Epidermal melanocyte (primary cell): ENCODE measurements around the gene KRTAP3-1.
"Not testable (repeated sequence)": the region's sequence is repeated elsewhere in the genome, so short reads cannot be mapped to it uniquely, and the experiment has no call there.

ENCODE experiments used
- DNase-seq: peaks from one replicate; pipeline ENCODE4 v3.0.0; 2011; ENCODE audit warnings: low spot score; ENCODE audit not compliant: insufficient read length

Gene KRTAP3-1

DNA sequence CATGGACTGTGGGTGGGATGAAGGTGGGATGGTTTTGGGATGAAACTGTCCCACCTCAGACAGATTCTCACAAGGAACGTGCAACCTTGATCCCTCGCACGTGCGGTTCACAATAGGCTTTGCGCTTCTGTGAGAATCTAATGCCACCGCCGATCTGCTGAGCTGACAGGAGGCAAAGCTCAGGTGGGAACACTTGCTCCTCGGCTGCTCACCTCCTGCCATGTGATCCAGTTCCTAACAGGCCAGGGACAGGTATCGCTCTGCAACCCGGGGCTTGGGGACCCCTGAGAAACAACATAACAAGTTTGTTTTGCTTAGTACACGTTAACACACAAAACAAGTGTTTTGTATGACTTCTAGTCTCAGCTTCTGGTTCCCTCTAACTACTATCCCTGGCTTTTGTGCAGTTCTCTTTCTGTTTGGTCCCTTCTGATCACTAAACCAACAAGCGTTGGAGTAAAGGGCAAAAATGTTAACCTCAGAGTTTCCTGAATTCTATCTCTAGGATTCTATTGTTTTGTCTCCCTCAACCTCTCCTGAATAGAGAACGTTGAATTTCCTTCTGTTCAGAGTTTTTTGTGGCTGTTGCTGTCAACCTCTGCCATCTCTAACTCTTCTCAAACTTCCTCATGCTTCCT is 7.8 kb upstream of the KRTAP3-1 start:
- no peak for DNase-seq

DNA sequence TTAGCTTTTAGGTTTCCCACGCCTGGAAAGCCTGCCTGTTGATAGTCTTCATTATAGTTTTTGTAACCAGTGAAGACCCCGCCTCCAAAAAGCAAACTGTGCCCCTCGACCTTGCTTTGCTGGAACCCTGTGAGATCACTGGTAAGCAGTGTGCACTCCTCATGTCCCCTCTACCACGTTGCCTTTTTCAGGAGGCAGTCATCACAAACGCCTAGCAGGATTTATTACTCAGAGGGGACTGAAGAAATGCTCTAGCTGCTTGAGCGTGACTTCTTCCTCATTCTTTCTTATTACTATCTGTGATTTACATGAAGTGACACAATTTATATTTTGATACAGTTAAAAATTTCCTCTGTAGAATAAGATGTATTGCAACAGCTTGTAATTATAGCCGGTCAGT is 6.5 kb upstream of the KRTAP3-1 start:
- no peak for DNase-seq

DNA sequence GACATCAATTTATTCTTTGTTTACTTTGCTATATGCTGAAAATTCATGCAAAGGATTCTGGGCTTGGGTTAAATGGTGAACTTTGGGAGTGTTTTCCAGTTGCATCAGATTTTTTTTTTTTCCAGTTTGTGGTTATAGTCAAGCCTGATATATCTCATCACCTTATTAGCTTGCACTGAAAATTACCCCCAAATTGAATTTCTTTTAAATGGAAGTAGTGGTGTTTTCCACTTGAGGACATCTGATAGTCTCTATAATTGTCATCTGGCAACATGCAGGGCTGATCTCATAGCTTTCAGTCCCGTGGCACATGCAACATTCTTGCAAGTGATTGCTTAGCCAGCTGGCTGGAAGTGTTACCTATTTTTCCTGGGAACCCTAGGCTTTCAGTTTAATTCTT is 4.7 kb upstream of the KRTAP3-1 start:
- DNase-seq: no peak

DNA sequence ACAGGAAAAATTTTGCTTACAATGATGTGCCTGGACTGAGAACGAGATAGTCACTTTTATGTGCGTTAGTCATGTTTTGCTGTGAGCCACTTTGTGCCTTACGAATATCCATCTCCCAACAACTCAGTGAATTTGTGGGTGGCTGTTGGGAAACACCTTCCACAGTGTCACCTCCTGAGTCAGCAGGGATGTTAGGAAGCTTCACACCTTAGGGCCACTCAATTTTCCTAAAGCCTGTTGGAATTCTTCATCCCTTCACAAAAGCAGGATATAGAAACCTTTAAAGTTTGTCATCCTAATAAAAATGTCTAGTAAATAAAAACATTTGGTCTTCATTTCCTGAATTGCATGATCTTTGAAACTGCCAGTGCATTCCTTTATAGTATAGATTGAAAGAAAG is 4.3 kb upstream of the KRTAP3-1 start:
- DNase-seq: no peak

DNA sequence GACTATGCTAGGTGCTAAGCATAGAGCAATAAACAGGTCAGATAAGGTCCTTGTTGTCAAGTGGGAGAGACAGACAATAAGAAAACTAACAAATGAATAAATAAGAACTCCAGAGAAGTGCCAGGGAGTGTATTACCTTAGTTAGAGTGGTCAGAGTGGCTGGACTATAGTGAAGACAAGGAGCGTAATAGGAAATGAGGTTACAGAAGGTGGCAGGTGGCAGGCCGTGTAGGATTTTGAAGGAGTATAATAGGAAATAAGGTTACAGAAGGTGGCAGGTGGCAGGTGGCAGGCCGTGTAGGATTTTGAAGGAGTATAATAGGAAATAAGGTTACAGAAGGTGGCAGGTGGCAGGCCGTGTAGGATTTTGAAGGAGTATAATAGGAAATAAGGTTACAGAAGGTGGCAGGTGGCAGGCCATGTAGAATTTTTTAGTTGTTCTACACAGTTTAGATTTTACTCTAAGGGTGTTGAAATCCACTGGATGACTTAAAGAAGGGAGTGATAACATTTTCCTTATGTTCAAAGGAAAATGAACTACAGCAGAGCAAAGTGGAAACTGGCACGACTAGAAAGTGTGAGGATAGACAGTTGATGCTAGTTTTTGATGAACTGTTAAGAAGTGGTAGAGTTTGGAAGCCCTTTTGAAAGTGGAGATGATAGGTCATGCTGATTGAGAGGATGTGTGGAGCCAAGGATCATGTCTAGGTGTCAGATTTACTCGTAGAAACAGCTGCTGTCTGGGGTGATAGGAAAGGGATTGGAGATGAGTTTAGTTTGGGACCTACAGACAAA is 3.6 kb upstream of the KRTAP3-1 start:
- no peak for DNase-seq

DNA sequence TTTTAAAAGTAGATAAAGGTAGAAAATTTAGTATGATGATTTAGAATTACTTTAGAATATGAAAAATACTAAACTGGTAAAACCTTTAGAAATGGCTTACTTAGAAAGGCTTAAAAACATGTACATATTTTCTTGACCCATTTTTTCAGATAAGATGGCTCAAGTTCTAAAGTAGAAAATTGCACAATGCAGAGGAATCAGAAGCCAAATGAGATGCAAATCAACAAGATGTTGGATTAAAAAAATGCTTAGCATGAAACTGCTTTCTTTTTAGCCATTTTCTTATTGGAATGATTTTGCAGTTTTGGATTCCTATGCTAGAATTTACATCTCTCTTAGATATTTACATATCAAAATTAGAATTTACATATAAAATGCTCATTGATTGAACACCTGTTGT is 1.5 kb upstream of the KRTAP3-1 start:
- DNase-seq: no peak

DNA sequence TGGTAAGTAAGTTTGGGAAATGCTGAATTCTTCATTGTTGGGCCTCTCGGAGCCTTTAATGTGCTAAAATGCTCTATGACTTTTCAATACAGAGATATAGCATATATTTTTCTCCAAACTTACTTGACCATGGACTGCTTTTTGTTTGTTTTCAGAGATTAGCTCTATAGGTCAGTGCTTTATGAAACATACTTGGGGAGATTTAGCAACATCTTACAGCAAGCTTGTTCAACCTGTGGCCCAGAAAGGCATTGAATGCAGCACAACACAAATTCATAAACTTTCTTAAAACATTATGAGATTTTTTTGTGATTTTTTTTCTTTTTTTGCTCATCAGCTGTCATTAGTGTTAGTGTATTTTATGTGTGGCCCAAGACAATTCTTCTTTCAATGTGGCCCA is 1.0 kb upstream of the KRTAP3-1 start:
- DNase-seq: no peak

DNA sequence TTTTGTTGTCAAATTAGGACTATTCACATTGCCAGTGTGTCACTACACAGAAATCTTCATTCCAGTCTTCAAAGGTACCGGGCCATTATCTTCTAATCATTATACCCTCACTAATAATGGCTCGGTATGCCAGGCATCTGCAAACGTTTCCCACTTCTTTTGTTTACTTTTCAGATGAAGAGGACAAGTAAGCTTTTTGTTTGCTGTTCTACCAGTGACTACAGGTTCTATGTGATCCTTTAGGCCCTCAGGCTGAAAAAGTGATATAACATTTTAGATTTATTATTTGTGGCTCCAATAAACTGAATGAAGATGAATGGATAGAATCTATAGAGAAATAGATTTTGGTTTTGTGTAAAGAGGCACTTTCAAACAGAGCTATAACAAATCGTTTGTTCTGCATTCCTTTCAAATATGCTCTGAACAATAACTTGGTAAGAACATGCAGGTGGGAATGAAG is 403 bp upstream of the KRTAP3-1 start:
- no peak for DNase-seq

DNA sequence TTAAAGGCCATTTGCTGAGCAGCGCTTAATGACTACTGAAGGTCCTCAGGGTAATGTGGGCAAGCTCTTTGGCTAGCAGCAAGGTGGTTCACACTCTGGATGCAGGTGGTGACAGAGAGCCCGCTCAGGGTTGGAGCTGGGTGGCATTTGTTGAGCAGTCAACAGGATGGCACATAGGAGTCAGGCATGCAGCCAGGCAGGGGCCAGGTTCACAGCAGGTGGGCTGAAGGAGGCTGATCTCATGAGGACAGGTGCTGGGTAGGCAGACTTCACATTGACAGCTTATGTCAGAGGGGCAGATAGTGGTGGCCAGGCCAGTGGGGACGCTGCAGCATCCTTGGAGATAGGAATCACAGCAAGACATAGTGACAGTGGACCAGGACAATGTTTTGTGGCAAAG is 4.5 kb downstream of the KRTAP3-1 start:
- DNase-seq: no peak

DNA sequence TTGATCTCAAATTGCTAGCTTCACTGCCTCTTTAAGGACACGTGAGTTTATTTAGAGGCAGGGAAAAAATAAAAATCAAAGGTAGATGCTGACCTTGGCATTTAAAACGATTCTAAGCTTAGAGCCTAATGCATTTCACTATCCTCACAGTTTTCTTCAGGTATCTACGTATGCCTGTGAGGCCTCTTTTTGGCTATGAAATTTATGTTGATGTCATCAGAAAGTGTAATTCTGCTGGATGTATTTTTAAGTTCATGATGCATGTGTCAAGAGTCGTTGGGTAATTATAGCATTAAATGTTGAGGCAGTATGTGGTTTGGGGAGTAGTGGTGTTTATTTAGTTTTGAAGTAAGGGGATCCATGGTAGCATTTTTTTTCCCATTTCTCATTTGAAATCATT is 5.0 kb downstream of the KRTAP3-1 start:
- no peak for DNase-seq

DNA sequence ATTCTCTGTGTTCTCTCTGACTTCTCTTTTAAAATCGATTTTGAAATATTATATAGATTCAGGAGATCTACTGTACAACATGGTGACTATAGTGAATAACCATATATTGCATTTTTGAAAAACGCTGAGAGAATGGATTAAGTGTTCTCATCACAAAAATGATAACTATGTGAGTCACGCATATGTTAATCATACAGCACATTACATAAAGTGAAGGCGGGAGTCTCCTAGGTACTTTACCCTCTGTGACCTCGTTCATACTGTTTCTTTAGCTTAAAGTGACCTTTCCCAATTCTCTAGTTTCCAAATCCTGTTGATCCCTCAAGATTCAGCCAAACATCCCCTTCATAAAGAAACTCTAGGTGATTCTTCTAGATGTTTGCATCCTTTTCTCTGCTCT is 6.1 kb downstream of the KRTAP3-1 start:
- no peak for DNase-seq

DNA sequence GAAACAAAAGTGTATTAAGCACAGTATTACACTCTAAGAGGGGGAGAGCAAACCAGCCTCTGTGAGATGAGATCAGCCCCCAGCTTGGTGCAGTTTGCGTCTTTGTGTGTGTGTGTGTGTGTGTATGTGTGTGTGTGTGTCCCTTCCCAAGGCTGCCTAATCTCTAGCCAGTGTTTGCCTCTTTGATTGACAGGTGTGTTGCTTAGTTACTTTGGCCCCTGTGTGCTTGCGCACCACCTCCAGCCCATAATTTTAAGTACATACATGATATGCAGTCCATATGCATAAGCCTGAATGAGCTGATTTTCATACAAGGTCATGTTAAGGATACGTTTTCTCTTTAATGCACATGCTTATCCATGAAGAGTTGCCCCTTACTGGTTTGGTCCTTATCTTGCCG is 7.1 kb downstream of the KRTAP3-1 start:
- no peak for DNase-seq

DNA sequence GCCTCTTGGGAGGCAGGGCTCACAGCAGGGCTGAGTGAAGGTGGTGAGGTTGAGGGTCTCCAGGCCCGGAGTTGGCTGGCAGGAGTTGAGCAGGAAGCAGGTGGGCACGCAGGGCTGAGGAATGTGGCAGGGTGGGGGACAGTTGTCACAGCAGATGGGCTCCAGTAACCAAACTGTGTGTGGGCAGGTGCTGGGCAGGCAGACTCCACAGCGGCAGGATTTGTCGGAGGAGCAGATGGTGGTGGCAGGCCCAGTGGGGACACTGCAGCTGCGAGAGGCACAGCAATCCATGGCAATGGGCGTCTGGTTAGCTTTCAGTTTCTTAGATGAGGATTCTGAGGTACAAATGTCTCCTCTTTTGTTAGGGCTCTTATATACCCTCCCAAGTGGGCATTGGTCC is 9.4 kb downstream of the KRTAP3-1 start, which contains the start of gene KRTAP3-2:
Gene KRTAP3-2 (minus strand): TSS at position 344 of the 400 bp plus-strand sequence. CDS start 53 bp downstream, at position 291.
- DNase-seq: not testable (repeated sequence)

DNA sequence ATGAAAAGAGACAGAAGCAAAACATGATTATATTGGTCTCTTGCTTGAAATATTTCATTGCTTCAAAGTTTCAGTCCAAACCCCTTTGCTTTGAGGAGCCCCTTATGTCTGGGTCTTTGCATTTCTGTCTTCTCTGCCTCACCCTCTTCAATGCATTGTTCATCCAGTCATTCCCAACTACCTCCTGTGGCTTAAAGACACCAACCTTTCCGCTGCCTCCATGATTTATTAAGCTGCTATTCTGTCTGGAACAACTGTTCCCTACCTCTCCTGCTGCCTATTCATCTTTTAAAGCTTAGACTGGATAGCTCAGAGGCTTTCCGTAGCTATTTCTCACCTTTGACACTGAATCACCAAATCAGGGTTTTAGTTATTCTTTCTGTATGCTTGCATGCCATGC is 11.6 kb downstream of the KRTAP3-1 start:
- no peak for DNase-seq

DNA sequence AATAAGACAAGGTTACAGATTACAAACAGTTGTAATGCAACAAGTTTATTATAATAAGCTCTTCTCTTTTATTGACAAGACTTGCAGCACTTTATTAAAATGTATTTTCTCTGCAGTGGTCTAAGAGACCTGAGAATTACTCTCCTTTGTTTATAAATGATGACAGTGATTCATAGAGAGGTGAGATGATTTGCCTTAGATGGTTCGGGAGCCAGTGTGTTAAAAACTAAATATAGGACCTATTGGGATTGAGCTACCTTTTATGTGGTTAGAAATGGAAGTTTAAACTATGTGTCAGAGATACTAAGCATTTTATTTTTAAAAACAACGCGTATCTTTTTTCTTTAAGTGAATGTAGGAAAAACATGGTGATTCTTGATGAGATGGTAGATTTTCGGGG is 12.1 kb downstream of the KRTAP3-1 start:
- DNase-seq: no peak

DNA sequence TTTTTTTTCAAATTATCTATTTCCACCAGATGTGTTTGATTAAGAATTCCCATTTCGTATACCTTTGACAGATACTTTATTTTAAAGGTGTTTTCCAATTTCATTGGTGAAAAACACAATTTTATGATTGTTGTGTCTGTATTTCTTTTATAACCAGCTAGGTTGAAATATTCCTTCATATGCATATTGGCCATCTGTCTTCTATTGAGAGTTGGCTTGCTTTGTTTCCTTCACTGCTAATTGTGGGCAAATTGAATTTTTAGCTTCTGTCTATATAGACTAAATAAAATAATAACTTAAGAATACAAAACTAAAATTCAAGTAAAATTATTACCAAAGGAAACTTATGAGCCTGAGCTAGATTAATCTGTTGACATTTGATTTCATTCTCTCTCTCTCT is 13.8 kb downstream of the KRTAP3-1 start:
- no peak for DNase-seq

DNA sequence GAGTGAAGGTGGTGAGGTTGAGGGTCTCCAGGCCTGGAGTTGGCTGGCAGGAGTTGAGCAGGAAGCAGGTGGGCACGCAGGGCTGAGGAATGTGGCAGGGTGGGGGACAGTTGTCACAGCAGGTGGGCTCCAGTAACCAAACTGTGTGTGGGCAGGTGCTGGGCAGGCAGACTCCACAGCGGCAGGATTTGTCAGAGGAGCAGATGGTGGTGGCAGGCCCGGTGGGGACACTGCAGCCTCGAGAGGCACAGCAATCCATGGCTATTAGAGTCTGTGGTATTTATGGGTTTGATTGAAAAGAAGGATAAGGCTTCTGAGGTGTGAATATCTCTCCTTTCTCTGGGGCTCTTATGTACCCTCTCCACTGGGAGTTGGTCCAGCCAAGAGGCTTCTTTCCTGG is 15.1 kb downstream of the KRTAP3-1 start, which contains the start of gene KRTAP3-3:
Gene KRTAP3-3 (minus strand): TSS at position 326 of the 400 bp plus-strand sequence. CDS start 67 bp downstream, at position 259.
- no peak for DNase-seq

DNA sequence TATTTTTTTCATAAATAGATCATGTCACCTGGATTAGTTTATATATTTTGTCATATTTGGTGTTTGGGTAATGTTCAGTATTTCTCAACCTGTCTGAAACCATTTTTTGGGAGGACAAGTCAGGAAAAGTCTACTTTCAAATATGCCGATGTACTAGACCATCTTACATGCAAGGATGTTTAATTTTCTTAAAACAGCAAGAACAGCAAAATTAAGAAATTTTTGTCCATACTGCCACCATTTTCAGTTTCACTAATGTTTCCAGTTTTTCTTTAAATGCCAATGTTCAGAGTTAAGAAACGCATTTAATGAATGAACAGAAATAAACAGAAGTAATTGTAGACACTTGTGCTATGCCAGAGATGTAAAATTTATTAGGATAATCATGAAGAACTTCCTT is 15.8 kb downstream of the KRTAP3-1 start:
- no peak for DNase-seq

DNA sequence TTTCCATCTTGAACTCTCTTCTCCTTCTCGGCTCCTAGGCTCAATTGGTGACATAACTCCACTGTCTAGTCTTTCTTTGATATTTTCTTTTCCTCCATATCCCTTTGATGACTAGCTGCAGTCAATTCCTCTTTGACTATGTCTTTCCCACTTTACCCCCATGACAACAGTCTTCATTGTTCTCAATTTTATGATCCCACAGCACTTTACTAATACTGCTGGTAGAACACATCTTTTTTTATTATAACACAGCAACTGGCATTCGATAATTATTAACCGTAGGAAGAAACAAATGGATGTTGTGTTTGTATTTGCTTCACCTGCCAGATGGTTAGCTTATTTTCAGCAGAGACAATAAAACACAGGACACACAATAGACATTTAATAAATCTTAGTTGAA is 16.3 kb downstream of the KRTAP3-1 start:
- DNase-seq: no peak

DNA sequence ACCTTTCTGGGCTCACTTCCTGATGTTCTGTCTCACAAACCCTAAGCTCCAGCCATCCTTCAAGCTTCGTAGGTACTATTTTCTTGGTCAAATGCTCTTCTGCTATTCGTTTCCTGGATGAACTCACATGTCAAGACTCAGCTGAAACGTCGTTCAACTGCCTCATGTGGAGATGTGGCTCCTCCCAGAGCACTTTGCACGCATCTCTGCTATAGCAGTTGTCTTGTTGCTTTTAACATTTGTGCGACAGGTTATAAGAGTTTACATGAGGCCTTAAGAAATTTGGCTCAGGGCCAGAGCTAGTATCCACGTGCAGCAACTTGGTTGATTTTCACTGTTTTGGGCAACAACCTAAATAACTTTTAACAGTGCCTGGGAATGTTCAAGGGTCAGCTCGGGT is 22.0 kb downstream of the KRTAP3-1 start:
- no peak for DNase-seq

DNA sequence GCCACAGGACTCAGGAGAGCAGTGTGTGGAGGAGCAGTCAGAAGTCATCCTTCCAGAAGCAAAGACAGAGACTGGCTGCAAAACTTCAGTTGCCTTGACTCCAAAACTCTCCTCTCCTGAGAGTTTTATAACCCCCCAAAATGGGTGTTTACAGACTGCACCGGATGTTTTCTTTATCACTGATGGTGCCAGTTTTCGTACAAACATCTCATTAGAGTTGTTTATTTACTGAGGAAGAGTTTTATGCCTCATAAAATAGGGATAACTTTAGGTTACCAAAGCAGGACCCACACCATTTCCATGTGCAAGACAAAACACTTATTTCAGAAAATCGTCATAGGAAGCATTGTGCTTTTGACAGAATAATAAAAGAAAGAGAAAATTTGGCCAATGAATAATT is 24.7 kb downstream of the KRTAP3-1 start, which contains the start of gene KRT40:
Gene KRT40 (minus strand): TSS at position 101 of the 400 bp plus-strand sequence. CDS start 53 bp downstream, at position 48.
- no peak for DNase-seq

DNA sequence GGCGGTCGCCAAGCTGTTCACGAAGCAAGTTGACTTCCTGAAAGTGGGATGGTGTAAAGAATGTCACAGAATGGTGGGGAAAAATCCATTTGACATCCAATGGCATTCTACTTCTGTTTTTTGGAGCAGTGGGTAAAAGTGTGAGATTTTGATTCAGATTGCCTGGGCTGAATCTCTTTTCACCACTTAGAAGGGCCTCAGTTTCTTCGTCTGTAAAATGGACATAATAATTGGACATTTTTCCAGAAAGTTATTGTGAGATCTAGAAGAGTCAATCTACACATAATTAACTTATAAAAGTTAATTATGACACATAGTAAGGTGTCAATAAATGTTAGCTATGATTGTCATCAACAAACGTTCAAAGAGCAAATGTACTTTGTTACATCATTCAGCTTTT is 27.8 kb downstream of the KRTAP3-1 start:
- no peak for DNase-seq

DNA sequence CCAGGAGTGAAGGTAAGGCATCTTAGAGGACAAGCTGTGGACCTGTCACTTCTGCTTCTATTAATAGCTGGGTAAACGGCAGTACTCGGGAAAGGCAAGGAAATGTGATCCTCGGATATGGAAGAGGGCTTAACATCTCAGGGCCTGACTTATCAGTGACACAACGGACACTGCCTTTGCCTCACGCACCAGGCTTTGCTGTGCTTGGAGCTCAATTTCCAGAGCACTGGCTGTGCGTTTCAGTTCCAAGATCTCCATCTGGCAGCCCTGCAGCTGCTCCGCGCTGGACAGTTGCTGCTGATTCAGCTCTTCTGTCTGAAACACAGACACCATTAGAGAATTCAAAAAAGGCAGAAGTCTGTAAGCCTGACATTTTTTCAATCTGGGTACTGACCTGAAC is 28.3 kb downstream of the KRTAP3-1 start:
- DNase-seq: no peak
